GM19193 (cell line): ENCODE data around the gene ST3GAL4.

ENCODE experiments used
- POLR2A ChIP-seq: IDR thresholded peaks from 4 replicates; pipeline ENCODE4 v1.6.1; 2011; ENCODE audit not compliant: insufficient read depth, insufficient read length; ENCODE audit errors: extremely low read depth

The ST3GAL4 gene

DNA sequence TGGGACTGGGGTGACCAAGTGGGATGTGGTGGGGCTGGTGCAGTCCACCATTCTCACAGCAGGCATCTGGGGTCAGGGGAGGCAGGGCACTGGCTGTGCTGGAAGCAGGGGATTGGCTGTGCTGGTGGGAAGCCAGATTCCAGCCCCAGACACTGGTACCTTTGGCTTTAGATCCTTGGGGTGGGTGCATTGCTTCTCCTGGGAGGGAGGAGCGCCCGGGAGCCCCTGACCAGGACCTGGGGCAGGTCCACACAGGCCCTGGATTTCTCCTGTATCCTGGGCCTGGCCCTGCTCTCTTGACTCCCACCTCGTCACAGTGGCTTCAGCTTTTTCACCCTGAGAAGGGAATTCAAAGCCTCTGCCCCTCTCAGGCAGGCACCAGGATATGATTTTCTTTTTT lies 38.5 kb downstream of the ST3GAL4 start:
- no peak for TF ChIP-seq POLR2A

DNA sequence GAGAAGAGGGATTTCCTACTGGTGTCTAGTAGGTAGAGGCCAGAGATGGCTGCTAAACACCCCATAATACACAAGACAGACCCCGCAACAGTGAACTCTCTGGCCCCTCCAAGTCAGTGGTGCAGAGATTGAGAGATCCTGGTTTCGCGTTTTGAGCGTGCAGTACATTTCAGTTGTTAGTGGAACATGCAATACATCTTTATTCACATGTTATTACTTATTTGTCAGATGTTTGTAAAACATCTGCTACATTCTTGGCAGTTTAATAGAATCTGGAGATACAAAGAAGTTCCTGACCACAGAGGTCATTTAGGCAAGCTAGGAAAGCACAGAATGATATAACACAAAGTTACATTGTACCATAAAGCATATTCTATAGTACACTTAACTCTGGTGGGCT lies 41.5 kb downstream of the ST3GAL4 start:
- TF ChIP-seq POLR2A, result no peak

DNA sequence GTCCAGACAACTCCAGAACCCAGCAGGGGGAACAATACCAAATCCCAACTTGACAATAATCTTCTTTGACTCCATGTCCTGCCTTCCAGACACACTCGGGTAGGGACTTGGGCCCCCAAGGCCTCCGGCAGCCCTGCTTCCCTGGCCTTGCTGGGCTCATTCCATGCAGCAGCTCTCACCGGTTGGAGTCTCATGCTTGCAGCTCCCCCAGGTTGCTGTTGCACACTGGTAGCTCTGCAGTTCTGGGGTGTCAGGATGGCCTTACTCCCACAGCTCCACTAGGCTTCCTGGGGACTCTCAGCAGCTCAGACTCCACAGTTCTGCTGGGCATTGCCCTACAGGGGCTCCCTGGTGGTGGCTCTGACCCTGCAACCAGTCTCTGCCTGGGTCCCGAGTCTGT lies 42.8 kb downstream of the ST3GAL4 start:
- no peak for TF ChIP-seq POLR2A

DNA sequence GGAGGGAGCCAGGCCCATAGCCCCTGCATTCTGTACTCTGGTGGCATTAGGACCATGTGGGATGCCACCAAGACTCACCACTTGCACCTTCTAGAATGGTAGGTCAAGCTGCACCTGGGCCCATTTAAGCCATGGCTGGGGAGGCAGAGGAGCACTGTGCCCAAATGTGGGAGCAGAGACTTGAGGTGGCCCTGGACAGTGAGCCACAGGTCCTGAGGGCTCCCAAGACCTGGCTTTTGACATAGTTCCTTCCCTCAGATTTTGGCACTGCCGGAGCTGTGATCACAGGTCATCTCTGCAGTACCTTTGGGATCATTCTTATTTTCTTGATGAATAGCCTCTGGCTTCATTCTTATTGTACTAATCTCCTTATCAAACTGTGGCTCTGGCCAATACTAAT lies 43.2 kb downstream of the ST3GAL4 start:
- TF ChIP-seq POLR2A, result no peak

DNA sequence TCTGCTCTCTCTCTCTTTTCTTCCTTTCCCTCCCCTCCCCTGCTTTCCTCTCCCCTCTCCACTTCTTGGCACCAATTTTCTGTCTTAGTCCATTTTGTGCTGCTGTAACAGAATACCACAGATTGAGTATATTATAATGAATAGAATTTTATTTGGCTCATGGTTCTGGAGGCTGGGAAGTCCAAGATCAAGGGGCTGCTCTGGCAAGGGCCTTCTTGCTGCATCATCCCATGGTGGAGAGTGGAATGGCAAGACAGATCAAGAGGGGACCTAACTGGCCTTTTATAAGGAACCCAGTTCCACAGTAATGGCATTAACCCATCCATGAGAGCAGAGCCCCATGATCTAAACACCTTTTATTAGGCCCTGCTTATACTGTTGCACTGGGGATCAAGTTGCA lies 44.5 kb downstream of the ST3GAL4 start:
- no peak for TF ChIP-seq POLR2A

DNA sequence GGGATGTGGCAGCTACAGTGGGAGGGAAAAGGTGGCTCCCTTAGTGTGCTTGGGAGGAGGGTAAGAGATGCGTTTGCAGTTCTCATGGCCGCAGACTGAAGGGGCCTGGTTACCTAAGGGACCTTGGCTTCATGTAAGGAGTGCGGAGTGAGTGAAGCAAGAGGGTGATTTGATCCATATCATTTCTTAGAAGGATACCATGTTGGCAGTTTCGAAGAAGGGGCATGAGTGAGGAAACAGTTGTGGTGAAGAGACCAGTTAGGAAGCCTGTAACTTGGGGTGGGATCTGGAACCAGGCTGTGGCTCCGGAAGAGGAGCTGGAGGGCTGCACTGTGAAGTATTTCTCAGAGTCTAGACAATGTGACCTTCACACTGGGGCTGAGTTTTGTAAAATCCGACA lies 45.0 kb downstream of the ST3GAL4 start:
- no peak for TF ChIP-seq POLR2A

DNA sequence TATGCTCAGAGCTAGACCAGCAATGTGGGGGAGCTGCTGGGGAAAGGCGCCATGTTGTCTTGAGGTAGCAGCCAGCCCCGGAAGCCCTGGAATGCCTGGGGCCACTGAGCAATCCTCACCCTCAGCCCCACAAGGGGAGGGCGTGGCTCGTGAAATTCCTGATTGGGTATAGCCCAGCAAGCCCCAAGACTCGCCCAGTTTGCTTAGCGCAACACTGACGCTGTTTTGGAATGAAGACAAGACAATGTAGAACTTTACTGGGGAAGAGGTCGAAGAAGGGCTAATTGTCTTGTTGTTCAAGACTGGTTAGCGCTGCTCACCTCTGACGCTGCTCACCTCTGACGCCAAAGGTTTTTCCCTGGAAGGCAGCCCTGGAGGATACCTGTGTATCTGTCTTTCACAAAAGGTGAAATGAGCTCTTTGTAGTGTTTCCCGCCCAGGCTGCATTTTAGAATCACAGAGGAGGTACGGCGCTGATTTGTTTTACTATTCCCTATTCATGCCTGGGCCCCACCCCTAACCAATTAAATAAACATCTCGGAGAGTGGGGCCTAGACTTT lies 47.6 kb downstream of the ST3GAL4 start:
- TF ChIP-seq POLR2A, result no peak

DNA sequence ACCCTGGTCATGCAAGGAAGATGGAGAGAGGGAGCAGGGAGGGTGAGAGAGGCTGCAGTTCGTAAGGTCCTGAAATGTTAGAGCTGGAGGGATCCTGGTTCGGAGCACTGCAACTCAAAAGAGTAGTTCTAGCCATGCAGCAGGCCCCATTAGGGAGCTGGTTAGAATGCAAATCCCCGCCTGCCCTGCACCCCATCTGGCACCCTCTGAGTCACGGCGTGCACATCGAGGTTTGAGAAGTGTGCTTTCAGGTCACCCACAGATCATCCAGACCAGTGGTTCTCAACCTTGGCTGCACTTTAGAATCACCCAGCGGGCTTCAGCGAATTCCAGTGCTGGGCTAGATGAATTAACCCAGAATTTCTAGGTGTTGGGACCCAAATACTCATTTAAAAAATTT lies 48.2 kb downstream of the ST3GAL4 start:
- TF ChIP-seq POLR2A, result no peak

DNA sequence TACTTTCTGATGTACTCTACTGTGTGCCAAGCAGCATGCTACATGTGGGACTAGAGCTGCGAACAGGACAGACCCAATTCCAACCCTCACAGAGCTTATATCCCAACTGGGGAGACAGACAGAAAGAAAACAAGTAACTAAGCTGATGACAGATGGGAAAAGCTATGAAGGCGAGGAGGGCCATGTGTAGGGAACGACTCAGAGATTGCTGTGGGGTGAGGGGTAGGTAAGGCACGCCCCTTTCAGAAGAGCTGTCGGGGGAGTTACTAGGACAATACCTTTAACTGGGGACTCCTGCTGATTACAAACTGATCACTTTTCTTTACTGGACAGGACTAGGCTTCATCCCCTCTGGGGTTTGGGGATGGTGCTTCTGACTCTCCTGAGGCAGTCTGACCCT lies 48.9 kb downstream of the ST3GAL4 start:
- TF ChIP-seq POLR2A, result no peak

DNA sequence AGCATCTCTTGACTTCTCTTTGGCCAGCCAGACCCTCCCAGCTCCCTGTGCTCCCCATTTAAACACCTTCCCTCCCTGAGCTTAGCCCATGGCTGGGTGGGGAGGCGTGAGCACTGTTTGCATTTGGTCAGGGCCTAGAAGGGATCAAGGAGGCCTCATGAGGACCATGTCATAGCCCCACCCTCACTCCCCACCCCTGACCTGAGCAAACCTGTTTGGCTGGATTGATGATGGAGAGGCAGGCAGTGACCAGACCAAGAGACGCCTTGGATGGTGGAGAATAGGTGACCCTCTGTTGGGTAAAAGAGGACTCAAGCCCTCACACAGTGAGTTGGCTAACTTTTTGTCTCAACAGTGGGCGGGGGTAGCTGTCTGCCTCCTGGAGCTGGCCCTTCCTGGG lies 49.9 kb downstream of the ST3GAL4 start:
- TF ChIP-seq POLR2A, result no peak

DNA sequence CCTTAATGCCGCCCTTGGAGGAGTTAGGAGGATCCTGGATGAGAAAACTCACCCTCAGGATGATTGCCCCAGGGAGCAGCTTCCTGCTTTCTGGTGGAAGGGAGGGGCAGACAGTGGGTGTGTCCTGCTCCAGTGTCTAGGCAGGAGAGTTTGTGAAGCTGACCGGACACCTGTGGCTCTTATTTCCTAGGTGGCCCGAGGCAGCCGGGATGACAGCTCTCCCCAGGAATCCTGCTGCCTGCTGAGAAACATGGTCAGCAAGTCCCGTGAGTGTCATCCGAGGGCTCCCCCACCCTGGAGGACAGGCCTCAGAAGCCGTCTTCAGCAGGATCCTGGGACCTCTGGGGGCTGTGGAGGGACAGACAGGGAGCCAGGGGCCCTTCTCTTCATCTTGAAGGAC lies 50.4 kb downstream of the ST3GAL4 start:
- TF ChIP-seq POLR2A, result no peak

DNA sequence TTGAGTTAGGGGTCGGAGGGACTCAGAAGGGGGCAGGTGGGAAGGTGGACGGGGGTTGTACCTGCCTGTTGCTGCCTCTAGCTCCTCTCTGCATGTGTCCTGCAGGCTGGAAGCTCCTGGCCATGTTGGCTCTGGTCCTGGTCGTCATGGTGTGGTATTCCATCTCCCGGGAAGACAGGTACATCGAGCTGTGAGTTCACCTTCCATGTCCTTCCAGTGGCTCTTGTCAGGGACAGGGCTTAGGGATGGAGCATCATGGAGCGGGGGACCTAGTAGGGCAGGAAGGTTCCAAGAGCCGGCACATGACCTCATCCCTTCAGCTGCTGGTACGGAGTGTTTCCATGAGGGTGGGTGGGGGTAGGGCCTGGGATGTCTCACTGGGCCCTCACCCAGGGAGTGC lies 50.9 kb downstream of the ST3GAL4 start:
- TF ChIP-seq POLR2A, result no peak

DNA sequence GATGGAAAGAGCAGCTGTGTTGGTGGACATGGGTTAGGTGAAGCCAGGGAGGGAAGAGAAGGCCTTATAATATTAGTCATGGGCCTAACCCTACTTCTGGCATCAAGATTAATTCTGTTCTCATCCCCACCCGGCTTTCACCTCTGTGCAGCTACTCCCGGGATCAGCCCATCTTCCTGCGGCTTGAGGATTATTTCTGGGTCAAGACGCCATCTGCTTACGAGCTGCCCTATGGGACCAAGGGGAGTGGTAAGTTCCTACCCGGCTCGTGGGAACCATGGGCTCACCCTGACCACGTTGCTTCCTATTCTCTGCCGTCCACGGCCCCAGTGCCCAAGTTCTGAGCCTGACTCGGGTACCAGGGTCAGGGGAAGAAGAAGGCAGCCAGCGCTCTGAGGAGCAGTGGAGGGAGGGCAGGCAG lies 51.6 kb downstream of the ST3GAL4 start:
- no peak for TF ChIP-seq POLR2A

DNA sequence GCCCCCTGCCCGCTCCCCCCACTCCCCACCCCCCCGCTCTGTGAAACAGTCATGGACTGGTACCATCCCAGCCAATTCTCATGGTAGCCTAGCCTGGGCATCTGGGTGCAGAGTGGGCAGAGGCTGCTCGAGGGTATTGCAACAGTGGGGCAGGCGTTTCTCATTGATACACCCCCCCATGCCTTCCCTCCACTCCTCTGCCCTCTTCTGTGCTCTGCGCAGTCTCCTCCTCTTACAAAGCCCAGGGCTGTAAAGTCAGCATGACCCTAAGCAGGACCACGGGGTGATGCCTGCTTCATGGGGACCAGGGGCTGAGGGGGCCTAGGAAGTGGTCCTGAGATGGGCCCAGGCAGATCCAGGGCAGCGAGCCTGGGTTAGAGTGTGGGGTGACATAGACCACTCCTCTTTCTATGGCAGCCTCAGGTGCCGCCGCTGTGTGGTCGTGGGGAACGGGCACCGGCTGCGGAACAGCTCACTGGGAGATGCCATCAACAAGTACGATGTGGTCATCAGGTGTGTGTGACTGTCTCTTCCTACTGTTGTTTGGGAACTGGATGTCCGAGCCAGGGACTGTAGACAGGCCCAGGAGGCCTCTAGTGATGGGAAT lies 52.3 kb downstream of the ST3GAL4 start:
- no peak for TF ChIP-seq POLR2A

DNA sequence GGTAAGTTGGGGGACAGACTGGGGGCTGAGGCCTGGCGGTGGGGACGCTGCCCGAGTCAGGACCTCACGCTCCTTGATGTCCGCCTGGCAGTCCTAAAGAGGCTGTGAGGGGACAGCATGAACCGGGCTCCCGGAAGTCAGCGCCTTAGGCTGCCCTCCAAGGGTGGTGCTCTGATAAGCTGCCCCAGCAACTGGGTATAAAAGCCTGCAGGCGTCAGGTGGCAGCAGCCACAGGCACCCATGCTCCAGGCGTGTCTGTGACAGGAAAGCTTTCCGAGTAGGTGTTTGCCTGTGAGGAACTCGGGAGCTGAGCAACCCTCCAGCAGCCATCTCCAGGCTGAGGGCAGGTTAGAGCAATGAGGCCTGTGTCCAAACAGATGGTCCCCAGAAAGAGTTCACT lies 53.0 kb downstream of the ST3GAL4 start:
- TF ChIP-seq POLR2A, result no peak

DNA sequence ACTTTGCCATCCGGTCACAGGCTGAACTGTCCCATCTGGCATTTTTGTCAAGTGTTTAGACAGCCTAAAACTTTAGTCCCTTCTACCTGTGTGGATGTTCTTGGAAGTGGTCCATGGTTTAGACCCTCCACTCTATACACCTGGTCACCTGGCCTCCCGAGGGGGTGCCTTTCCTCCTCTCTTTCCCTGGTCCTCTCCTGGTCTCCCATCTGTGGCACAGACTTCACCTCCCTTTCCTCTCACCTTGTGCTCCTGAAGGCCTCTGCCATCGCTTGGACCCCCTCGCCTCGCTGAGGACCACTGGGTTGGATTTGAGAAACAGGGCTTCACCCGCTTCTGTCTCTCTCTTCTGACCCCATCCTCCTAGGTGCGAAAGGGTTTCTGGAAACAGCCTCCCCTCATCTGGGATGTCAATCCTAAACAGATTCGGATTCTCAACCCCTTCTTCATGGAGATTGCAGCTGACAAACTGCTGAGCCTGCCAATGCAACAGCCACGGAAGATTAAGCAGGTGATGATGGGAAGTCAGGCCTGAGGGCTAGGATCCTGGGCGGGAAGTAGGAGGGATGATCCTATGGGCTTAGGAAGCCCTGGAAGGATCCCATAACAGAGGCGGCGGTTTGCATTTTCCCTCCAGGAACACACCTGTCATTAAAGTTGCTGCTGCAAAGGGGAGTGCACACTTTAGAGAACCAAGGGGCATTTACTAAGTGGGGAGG lies 53.6 kb downstream of the ST3GAL4 start:
- TF ChIP-seq POLR2A, result no peak

DNA sequence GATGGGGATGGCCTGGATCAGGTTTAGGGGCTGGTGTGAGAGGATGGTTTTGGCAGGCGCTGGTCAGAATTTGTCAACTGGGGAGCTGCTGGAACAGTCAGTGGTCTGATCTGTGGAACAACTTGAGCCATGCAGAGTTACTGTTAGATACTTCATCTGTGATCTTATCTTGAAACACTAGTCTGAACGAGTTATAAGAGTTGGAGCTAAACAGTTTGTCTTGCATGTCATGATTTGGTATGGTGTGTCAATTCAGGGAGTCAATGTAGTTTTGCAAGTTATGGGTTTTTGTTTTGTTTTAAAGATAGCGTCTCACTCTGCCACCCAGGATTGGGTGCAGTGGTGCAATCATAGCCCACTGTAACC lies 54.1 kb downstream of the ST3GAL4 start:
- TF ChIP-seq POLR2A, result no peak

DNA sequence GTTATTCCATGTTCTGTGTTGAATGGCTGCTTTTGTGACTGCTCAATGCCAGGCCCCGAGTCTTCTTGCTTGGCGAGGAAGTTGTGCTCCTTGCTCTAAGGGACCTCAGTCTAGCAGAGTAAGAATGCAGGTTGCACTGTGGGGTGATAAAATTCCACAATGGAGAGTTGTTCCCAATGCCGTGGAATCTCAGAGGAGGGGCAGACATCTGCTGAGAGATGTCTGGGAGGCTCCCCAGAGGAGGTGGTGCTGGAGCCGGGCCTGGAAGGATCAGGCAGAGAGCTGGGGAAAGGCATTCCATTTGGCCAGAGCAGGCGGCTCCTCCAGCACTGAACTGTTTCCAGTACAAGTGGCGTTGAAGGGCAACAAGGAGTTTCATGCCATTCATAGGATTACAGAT lies 55.2 kb downstream of the ST3GAL4 start:
- TF ChIP-seq POLR2A, result no peak

DNA sequence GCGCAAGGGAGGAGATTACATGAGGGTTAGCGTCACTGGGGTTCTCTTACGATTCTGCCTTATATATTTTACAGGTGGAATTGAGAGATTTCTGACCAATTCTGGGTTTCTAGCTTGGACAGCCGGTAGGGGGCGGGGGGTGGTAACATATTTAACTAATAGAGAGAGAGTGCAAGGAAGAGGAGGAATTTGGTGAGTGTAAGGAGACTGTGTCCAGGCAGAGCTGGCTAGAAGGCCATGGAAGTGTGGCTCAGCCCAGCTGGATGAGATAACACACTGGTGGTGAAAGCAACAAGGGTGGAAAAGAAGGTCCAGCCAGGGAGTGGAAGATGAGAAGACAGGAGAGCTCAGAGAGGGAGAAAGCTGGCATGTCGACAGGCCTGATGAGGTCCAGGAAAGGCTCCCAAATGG lies 56.5 kb downstream of the ST3GAL4 start:
- no peak for TF ChIP-seq POLR2A
